DMS153 treated with DMSO at 0.1 percent for 48 hours (cell line): Measurements from ENCODE around the gene LEP.

Source experiments
- DNase-seq: peaks from one replicate; lab custom pipeline; 2025; ENCODE audit not compliant: unreplicated experiment; lab: John Stamatoyannopoulos, UW

The LEP gene

GRCh38 chr7:128244861-128245260 lies 3.8 kb downstream of the LEP start:
- no peak for DNase-seq

GRCh38 chr7:128247108-128247507 lies 6.0 kb downstream of the LEP start:
- DNase-seq, result no peak

GRCh38 chr7:128247640-128248194 lies 6.6 kb downstream of the LEP start:
- DNase-seq, result no peak

- no peak for DNase-seq
These were observed 10.3 kb downstream of the LEP start for GRCh38 chr7:128251337-128251736.

GRCh38 chr7:128253701-128254100 lies 12.6 kb downstream of the LEP start:
- DNase-seq, result no peak

- no peak for DNase-seq
These were observed 13.4 kb downstream of the LEP start for GRCh38 chr7:128254470-128254869.

- no peak for DNase-seq
These were observed 14.2 kb downstream of the LEP start for GRCh38 chr7:128255271-128255670.

- DNase-seq, result no peak
These were observed 16.4 kb downstream of the LEP start for GRCh38 chr7:128257458-128257857.

GRCh38 chr7:128259131-128260061 lies 18.3 kb downstream of the LEP start:
- no peak for DNase-seq

- no peak for DNase-seq
These were observed 19.2 kb downstream of the LEP start for GRCh38 chr7:128260069-128260795.

- no peak for DNase-seq
These were observed 21.4 kb downstream of the LEP start for GRCh38 chr7:128262273-128263028.

- no peak for DNase-seq
These were observed 22.3 kb downstream of the LEP start for GRCh38 chr7:128263420-128263819.

GRCh38 chr7:128264477-128264876 lies 23.4 kb downstream of the LEP start:
- no peak for DNase-seq

GRCh38 chr7:128265156-128265905 lies 24.3 kb downstream of the LEP start:
- no peak for DNase-seq

- DNase-seq, result no peak
These were observed 24.8 kb downstream of the LEP start for GRCh38 chr7:128265906-128266300.

GRCh38 chr7:128266529-128266882 lies 25.4 kb downstream of the LEP start:
- no peak for DNase-seq

GRCh38 chr7:128266883-128267594 lies 26.0 kb downstream of the LEP start:
- DNase-seq, result no peak

GRCh38 chr7:128267595-128267924 lies 26.5 kb downstream of the LEP start:
- DNase-seq, result no peak

GRCh38 chr7:128268233-128268632 lies 27.2 kb downstream of the LEP start:
- DNase-seq, result no peak

GRCh38 chr7:128270826-128271272 lies 29.8 kb downstream of the LEP start:
- DNase-seq, result no peak
